ENCODE measurements around the gene CD74.

Gene CD74

DNA sequence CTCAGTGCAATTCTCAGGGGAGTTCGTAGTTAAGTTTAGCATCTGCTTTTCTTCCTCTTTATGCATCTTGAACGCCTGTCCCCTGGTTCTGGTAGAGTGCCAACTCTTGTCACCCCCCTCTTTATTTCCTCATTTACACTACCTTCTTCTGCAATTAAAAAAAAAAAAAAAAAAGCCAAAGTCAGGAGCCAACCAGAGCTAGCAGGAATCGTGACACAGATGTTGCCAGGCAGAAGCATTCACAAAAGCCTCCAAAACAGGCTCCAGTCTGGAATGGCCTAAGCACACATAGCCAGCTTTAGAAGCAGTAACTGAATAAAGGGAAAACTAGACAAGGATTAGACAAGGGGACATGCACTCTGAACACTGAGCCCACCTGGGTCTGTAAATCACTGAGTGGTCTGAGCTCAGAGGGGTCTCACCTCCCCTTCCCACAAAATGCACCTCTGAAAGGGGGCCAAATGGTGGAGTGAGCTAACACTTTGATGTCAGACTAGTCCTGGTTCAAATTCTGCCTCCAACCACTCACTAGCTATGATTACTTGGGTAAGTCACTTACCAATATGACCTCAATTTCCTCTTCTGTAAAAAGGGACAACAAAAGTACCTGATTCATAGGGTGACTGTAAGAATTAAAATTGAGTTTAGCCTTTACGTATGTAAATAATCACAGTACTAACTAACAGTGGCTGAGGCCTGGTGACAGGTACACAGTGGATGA lies 2.0 kb downstream of the CD74 start:
- DNase-seq: peak in 35 of 51 donors; percentile 10 to 74 (median 43)

DNA sequence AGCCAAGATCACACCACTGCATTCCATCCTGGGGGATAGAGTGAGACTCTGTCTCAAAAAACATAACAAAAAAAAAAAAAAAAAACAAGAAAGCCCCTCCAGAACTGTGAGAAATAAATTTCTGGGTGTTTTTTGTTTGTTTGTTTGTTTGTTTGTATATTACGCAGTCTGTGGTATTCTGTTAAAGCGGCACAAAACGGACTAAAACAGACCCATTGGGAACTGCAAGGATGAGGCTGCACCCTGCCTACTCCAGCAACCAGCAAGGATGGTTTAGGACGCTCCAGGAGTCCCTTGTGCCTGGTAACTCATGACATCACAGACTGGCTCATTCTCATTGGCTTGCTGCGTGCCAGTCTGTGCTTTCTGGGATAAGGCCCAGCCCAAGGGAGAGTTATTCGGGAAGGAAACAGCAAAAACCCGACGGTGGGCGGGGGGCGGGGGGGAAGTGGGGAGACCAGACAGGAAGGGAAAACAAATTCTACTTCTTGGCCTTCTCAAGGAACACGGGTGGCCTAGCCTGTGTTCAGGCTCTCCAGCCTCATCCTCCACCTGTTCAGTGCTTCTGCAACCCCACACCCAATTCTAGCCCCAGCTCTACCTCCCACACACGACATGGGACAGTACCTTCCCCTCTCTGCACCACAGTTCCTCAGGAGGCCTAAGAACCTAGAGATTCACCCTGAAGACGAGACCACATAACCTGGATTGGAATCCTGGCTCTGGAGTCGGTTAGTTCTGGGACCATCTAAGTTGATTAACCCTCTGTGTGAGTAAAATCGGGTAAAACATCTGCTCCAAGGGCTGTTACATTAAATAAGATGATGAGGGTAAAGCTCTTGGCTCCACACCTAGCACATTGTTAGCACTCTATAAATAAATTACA lies 2.8 kb downstream of the CD74 start:
- DNase-seq: peak; percentile 11 to 92 (median 70)

DNA sequence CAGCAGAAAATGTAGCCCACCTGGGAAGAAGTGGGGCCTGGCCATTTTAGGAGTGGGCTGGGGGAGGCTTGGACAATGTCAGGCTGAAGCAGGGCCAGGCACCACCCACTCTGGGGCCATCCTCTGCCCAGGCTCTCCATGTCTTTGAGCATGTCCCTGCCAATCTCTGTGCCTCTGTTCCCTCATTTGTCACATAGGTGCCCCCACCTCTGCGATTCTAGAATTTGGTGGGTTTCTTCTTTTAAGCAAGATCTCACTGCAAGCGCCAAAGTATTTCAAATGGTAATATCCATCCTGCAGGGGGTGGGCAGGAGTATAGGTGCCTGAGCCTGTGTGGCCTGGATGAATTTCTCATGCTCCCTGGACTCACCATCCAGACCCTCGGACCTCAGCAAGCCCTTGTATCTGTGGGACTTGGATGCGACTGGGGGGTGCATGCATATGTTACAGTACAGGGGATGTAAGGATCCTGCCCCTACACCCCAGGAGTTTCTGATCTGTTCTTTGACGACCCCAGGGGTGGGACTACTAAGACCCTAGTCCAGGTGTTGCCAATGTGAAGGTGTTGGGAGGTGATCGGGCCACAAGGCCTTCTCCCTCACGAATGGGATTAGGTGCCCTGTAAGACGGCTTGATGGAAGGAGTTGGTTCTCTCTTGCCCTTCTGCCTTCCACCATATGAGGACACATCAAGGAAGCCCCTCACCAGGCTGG lies 4.3 kb downstream of the CD74 start:
- DNase-seq: no peak

DNA sequence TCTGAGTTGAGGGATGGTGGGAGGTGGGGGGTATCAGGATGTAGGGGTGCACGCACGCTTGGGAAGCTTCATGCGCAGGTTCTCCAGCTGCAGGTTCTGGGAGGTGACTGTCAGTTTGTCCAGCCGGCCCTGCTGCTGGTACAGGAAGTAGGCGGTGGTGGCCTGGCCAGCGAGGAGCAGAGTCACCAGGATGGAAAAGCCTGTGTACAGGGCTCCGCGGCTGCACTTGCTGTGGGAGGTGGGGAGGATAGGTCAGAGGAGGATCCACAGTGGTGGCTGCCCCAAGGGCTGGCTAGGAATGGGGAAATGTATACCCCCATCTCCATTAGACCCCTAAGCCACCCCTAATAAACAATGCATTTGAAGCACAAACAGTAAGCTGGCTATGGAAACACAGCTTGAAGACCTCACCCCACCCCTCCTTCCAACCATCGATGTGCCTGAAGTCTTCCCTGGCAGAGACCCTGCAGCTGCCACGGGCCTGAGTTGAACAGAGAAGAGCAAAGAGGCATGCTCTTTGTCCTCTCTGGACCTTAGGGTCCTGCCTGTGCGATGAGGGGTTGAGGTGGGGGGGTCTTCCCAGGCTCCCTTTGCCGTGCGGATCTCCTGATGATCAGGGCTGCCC lies 5.5 kb downstream of the CD74 start:
- DNase-seq: no peak

DNA sequence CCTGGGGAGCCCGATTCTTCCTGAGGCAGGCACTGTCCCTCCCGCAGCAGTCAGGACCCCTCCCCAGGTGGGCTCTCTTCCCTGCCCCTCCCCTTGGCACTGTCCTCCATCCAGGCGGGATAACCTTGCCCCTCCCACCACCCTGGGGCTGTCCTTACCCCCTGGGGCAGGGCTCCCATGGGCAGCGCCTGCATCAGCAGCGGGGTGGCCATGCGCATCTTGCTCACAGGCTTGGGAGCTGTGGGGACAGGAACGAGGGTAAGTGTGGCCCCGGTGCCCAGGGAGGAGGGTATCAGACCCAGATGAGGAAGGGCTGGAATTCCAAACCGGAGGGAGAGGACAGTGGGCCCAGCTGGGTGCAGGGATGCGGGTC lies 6.0 kb downstream of the CD74 start:
- no peak for DNase-seq

DNA sequence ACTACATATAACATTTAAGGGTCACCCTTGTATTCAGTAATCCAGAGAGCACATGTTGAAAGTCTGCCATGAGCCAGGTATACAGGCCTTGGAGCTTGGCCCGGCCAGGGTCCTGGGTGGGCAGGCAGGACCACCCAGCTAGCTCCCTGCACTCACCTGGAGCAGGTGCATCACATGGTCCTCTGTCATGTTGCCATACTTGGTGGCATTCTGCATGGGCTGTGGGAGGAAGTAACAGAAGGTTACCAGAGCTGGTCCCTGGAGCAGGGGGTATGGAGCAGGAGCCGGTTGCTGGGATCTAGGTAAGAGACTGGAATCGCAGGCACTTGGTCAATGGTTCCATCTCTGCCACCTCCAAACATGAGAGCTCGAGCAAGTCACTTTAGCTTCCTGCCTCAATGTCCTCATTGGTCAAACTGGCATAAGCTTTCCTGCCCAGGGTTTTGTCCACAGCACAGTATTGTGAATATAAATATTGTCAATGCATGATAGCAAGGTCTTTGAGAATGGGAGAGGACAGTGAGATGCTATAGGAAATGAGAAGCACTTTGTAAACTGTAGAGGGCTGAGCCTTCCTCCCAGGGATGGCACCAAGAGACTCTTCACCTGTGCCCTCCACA lies 6.5 kb downstream of the CD74 start:
- no peak for DNase-seq

DNA sequence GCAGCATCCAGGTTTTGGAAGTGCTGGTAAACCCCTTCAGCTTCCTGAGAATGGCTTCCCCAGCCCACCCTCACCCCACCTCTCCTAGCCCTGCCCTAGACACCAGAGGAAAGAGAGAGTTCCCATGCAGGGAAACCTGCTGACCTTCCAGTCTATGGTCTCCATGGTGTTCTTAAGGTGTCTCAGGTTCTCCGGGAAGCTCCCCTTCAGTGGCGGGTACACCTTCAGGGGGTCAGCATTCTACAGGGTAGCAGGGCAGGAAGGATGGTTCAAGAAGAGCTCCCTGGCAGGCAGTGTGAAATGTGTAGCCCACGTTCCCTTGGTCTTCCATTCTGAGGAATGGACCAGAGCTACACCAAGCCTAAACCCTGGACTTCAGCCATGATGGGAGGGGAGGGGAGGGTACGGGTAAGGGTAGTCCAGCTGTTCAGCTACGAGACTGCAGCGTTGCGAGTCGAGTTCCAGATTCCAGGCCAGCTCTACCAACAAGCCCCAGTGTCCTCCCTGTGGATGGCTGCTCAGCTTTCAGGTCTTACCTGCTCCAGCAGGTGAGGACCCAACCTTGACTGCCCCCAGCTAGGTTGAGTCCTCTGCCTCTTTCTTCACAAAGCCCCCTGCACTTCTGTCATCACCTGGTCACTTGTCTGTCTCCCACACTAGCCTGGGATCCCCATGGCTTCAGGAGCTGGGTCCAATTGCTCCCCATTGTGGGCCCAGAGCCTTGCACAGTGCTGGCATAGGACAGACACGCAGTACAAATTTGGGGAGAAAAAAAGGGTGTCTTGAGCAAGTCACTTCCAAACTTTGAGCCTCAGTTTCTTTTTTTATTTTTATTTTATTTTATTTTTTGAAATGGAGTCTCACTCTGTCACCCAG lies 7.5 kb downstream of the CD74 start:
- no peak for DNase-seq

DNA sequence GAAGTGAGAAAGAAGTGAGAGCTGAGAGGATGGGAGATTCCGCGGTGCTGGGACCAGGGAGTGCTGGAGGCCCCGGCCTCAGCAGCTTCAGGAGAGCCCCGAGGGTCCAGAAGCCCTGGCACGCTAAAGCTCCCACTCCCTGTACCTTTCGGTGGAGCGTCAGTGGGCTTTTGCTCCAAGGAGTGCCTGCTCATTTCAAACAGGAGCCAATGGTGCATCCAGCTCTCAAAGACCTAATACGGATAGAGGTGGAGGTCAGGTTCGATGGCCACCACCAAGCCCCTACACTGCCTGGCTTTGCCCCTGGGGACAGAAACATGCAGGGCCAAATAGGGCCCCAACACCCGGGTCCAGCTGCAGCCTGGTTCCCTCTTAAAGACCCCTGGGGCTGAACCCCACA lies 8.2 kb downstream of the CD74 start:
- no peak for DNase-seq

DNA sequence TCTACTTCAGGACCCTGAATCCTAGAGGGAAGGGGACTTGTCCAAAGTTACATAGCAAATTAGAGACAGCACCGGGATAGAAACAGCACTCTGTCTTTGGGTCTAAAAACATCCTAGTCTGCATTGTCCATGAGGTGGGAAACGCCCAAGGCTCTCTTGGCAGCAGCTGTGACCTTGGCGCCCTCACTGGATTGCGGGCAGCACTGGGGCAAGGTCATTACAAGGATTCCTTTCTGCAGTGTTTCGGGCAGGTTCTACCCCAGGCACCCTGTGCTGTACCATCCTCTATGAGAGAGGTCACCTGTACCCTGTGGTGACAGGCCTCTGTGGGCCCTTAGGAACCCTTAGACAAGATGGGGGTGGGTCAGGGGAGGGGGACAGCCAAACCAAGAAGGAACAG lies 8.6 kb downstream of the CD74 start:
- DNase-seq: no peak

DNA sequence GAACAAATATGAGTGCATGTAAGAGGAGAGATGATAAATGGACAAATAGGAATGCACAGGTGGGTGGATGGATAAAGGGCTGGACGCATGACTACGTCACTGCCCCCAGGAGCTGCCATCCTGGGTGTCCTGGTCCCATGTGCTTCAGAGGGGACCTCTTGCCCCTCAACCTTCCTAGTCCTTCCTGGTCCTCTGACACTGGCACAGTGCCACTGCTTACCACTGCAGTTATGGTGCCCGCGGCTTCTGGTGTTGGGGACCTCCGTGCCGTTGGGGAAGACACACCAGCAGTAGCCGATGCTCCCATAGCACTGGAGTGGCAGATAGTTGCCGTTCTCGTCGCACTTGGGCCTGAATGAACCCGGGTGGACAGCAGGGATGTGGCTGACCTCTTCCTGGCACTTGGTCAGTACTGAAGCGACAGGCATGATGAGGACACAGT lies 9.8 kb downstream of the CD74 start:
- DNase-seq: no peak

DNA sequence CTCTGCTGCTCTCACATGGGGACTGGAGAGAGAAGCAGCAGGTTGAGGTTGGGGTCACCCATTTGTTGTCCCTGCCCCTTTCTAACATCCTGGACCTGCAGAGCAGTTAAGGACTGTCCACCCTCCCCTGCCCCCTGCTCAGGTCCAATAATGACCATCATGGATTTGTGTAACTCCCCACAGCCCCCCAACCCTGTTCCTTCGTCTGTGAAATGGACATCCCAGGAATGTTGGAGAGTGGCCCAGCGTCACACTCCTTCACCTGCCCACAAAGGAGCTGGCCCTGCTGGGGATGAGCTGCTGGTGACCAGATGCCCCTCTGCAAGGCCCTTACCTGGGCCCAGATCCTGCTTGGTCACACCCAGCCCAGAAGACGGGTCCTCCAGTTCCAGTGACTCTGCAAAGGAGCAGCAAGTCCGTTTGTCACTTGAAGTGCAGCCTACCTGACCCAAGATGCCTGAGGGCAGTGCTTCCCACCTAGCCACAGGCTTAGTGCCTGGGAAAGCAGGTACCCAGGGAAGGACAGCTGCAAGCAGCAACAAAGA lies 10.4 kb downstream of the CD74 start:
- no peak for DNase-seq

DNA sequence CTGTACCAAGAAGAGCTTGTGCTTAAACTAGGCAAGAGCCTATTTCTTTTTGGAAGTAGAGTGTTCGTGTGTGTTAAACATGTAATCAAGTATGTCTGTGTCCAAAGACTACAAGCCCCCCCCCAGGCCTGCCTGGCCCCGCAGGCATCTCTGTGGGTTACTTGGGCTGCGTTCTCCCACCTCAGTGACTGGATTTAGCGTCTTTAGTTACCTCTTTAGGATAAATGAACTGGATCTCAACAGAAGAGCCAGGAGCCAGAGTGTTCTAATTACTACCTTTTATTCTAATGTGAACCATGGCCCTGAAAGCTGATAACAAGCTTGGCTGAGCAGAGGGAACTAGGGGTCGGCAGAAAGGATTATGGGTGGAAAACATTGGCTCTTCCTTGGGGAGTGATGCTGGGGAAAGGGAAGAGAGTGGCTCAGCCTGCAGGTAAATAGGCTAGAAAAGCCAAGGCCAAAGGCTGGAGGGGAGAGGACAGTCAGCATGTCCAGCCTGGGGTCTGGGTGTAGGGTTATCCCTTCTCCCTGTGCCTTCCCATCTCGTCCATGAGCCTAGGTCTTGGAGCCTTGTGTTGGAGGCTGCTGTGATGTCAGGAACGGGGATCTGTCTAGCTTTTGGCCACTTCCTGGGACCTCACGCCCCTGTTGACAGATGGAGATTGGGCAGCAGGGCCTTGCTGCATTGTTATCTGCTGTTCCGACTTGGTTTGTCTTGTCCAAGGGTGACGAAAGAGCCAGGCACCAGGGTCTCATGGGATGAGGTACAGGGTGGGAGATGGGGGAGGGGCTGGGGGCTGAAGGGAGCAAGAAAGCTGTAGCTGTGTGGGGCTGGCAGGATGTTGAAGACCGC lies 11.1 kb downstream of the CD74 start:
- DNase-seq: no peak

DNA sequence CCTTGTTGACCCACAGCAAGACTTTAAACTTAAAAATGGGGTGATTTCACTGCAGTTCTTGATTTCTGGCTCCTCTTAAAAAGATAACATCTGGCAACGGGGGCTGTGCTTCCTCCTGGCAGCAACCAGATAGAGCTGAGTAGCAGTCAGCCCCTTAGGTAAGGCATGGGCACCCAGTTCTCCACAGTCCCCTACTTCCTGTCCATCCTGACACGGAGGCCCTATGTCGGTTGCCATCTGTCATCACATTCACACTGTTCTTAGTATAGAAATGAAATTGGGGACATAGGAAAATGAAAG lies 11.7 kb downstream of the CD74 start:
- no peak for DNase-seq

DNA sequence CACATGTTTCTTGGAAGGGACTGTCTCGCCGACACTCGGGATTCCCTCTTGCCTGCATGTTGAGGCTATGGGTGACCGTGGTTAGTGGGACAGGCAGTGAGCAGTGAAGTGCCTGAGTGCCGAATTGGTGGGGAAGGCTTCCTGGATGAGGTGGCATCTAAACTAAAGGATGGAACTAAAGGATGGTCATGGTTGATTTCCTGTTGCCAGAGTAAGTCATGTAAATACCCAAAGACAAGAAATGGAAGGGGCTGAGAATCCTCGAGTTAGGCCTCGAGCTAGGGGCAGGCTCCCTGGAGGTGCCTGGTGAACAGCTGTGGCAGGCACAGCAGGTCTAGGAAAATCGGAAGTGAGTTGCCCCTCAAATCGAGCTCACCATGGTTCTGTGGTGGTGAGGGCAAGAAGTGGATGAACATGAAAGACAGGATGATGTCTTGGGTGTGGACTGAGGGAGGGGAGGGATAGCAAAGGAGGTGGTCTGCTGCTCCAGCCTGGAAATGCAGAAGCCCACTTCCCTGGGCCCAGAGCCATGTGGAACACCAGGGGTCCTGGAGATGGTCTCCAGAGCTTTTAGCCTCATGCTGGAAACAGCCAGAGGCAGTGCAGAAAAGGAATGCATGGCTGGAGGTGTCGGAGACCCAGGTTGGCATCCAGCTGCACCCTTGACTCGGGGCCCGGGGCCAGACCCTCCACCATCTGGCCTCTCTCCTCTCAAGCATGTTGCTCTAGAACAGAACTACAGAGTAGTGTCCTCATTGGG lies 12.2 kb downstream of the CD74 start:
- no peak for DNase-seq

DNA sequence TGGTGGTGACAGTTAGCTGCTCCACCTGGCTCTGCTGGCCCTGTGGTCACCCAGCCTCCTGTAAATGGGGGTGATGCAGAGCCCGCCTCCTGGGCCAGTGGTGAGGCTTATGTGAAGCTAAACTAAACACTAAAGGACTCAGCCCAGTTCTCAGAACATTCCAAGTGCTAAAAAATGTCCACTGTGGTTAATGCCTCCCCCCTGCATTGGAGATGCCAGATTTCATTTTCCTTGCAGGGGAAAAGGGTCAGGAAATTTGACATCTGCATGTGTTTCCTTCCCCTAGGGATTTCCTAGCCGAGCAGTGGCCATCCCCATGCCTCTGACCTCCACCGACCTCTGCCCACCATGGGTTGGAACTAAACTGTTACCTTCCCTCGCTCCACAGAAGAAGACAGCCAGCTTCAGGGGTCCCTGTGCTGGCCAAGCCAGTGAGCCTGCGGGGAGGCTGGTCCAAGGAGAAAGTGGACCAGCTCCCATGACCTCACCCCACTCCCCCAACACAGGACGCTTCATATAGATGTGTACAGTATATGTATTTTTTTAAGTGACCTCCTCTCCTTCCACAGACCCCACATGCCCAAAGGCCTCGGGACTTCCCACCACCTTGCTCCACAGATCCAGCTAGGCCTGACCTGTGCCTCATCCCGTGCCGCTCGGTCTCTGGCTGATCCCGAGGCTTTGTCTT lies 13.0 kb downstream of the CD74 start:
- DNase-seq: no peak

DNA sequence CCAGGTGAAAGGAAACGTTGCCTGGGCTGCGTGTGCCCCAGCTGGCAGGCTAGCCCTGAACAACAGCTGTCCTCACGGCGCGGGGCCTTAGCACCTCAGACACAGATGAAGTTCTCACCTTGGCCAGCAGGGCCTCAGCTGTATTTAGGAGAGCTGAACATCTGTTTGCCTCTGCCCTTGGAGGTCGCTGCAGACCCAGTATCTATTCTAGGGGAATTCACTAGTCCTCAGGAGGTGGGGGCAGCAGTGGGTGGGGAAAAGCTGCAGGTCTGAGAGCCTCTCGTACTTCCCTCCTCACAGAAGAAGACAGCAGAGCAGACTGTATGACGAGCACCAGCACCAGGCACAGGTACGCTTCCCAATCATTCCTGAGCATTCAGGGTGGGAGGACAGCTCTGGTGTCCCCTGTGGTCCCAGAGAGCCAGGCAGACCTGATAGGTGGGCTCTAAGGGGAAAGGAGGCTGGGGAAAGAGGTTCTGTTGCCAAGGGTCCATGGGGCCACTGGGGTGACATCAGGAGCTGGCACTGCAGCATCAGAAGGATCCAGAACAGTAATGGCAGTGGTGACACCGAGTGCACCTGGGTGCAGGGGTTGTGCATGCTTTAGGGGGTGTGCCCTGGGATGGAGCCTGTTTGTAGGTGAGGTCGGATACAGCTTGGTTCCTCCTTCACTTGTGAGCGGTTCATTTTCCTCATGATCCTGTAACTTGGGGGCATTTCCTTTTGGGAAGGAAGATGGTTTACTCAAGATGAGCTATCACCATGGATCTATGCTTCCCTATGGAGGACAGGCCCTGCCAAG lies 13.8 kb downstream of the CD74 start:
- DNase-seq: no peak

Measured in hypothalamus (tissue), 51 donors.